Duodenal mucosa (tissue), 2 donors: Measurements from ENCODE around the gene CRHR2.
"Not testable (repeated sequence)": the region's sequence is repeated elsewhere in the genome, so short reads cannot be mapped to it uniquely, and the experiment has no call there.

Experiments used
- H3K27ac ChIP-seq: one replicate; pipeline ENCODE4 v1.7.0; 2013; ENCODE audit warnings: low read depth, low read length
- H3K27me3 ChIP-seq, 2 donors: one replicate each; pipeline ENCODE4 v1.7.0; 2013; ENCODE audit warnings: low read length in 2 of 2, control low read depth in 1 of 2; ENCODE audit not compliant: insufficient read depth in 2 of 2, control insufficient read depth in 1 of 2
- H3K36me3 ChIP-seq, 2 donors: one replicate each; pipeline ENCODE4 v1.7.0; 2013; ENCODE audit warnings: low read length in 2 of 2, control low read depth in 1 of 2; ENCODE audit not compliant: insufficient read depth in 2 of 2, control insufficient read depth in 1 of 2
- H3K4me1 ChIP-seq, 2 donors: one replicate each; pipeline ENCODE4 v1.7.0; 2013; ENCODE audit warnings: low read length in 2 of 2, control low read depth in 1 of 2; ENCODE audit not compliant: insufficient read depth in 2 of 2, control insufficient read depth in 1 of 2
- H3K4me3 ChIP-seq, 2 donors: one replicate each; pipeline ENCODE4 v1.7.0; 2013; ENCODE audit warnings: low read length in 2 of 2, low read depth in 1 of 2
- H3K9ac ChIP-seq, 2 donors: one replicate each; pipeline ENCODE4 v1.7.0; 2013; ENCODE audit warnings: low read length in 2 of 2, low read depth in 1 of 2
- H3K9me3 ChIP-seq, 2 donors: one replicate each; pipeline ENCODE4 v1.7.0; 2013; ENCODE audit warnings: low read length in 2 of 2, control low read depth in 1 of 2; ENCODE audit not compliant: control insufficient read depth in 1 of 2

The CRHR2 gene

GRCh38 chr7:30722671-30723070 lies 40.4 kb upstream of the CRHR2 start:
- Histone ChIP-seq H3K27me3 (no peaks in the 10 kb centered on the region), H3K27ac (no peak overlapping the region), H3K4me3 (no peak overlapping the region), H3K4me1 (no peaks in the 10 kb centered on the region), H3K36me3 (no peaks in the 10 kb centered on the region), H3K9ac (no peak overlapping the region), H3K9me3 (peaks cover 13 to 18% of the 10 kb centered on the region in 2 donors)

- Histone ChIP-seq H3K36me3 (no peaks in the 10 kb centered on the region), H3K27me3 (no peaks in the 10 kb centered on the region), H3K4me1 (no peaks in the 10 kb centered on the region), H3K9ac (no peak overlapping the region), H3K27ac (no peak overlapping the region), H3K9me3 (peaks cover 13 to 18% of the 10 kb centered on the region in 2 donors), H3K4me3 (no peak overlapping the region)
These were observed 39.9 kb upstream of the CRHR2 start for GRCh38 chr7:30722187-30722586.

GRCh38 chr7:30721211-30721610 lies 39.0 kb upstream of the CRHR2 start:
- Histone ChIP-seq H3K4me1 (no peaks in the 10 kb centered on the region), H3K9ac (no peak overlapping the region), H3K36me3 (no peaks in the 10 kb centered on the region), H3K9me3 (peaks cover 17 to 18% of the 10 kb centered on the region in 2 donors), H3K4me3 (no peak overlapping the region), H3K27me3 (no peaks in the 10 kb centered on the region), H3K27ac (no peak overlapping the region)

- H3K4me1 ChIP-seq, H3K36me3 ChIP-seq, H3K9ac ChIP-seq, H3K27ac ChIP-seq, H3K27me3 ChIP-seq, H3K4me3 ChIP-seq: not testable (repeated sequence)
- peaks cover 17 to 18% of the 10 kb centered on the region in 2 donors for H3K9me3 ChIP-seq
These were observed 37.2 kb upstream of the CRHR2 start for GRCh38 chr7:30719434-30719833.

- Histone ChIP-seq H3K27me3 (no peaks in the 10 kb centered on the region), H3K27ac (no peak overlapping the region), H3K4me3 (no peak overlapping the region), H3K9me3 (peaks cover 17 to 18% of the 10 kb centered on the region in 2 donors), H3K36me3 (no peaks in the 10 kb centered on the region), H3K4me1 (no peaks in the 10 kb centered on the region), H3K9ac (no peak overlapping the region)
These were observed 34.9 kb upstream of the CRHR2 start for GRCh38 chr7:30717181-30717580.

- H3K9ac ChIP-seq, result no peak overlapping the region
- peaks cover 13 to 14% of the 10 kb centered on the region in 2 donors for H3K9me3 ChIP-seq
- H3K4me3 ChIP-seq, result no peak overlapping the region
- no peak overlapping the region for H3K27ac ChIP-seq
- H3K27me3 ChIP-seq, result no peaks in the 10 kb centered on the region
- H3K36me3 ChIP-seq, result no peaks in the 10 kb centered on the region
- H3K4me1 ChIP-seq, result no peaks in the 10 kb centered on the region
These were observed 31.9 kb upstream of the CRHR2 start for GRCh38 chr7:30714129-30714528.

GRCh38 chr7:30713392-30713791 lies 31.1 kb upstream of the CRHR2 start:
- H3K9me3 ChIP-seq, result peaks cover 7 to 12% of the 10 kb centered on the region in 2 donors
- no peaks in the 10 kb centered on the region for H3K36me3 ChIP-seq
- no peak overlapping the region for H3K9ac ChIP-seq
- no peaks in the 10 kb centered on the region for H3K4me1 ChIP-seq
- H3K27me3 ChIP-seq, result no peaks in the 10 kb centered on the region
- H3K27ac ChIP-seq, result no peak overlapping the region
- H3K4me3 ChIP-seq, result no peak overlapping the region

- no peaks in the 10 kb centered on the region for H3K4me1 ChIP-seq
These were observed 28.4 kb upstream of the CRHR2 start for GRCh38 chr7:30710669-30711068.

GRCh38 chr7:30709549-30709948 lies 27.3 kb upstream of the CRHR2 start:
- Histone ChIP-seq H3K27ac (no peak overlapping the region), H3K27me3 (no peaks in the 10 kb centered on the region), H3K9me3 (no peaks in the 10 kb centered on the region), H3K4me1 (no peaks in the 10 kb centered on the region), H3K9ac (no peak overlapping the region), H3K4me3 (no peak overlapping the region), H3K36me3 (no peaks in the 10 kb centered on the region)

More at GRCh38 chr7:30710669-30711068, 28.4 kb upstream of the CRHR2 start:
- H3K27me3 ChIP-seq, result no peaks in the 10 kb centered on the region
- H3K36me3 ChIP-seq, result no peaks in the 10 kb centered on the region
- H3K4me3 ChIP-seq, result no peak overlapping the region
- no peaks in the 10 kb centered on the region for H3K9me3 ChIP-seq
- H3K27ac ChIP-seq, result no peak overlapping the region
- H3K9ac ChIP-seq, result no peak overlapping the region

GRCh38 chr7:30708983-30709382 lies 26.7 kb upstream of the CRHR2 start:
- Histone ChIP-seq H3K9me3 (no peaks in the 10 kb centered on the region), H3K27me3 (no peaks in the 10 kb centered on the region), H3K4me1 (no peaks in the 10 kb centered on the region), H3K36me3 (no peaks in the 10 kb centered on the region), H3K4me3 (no peak overlapping the region), H3K9ac (no peak overlapping the region), H3K27ac (no peak overlapping the region)

- no peaks in the 10 kb centered on the region for H3K27me3 ChIP-seq
- H3K4me1 ChIP-seq, result no peaks in the 10 kb centered on the region
- no peak overlapping the region for H3K27ac ChIP-seq
- no peaks in the 10 kb centered on the region for H3K36me3 ChIP-seq
- no peak overlapping the region for H3K9ac ChIP-seq
- no peaks in the 10 kb centered on the region for H3K9me3 ChIP-seq
- H3K4me3 ChIP-seq, result no peak overlapping the region
These were observed 26.2 kb upstream of the CRHR2 start for GRCh38 chr7:30708412-30708811.
